ENCODE data around the gene TMUB2.
"Not testable (repeated sequence)": the region's sequence is repeated elsewhere in the genome, so short reads cannot be mapped to it uniquely, and the experiment has no call there.

Gene TMUB2

GRCh38 chr17:44219616-44220212 is 32.9 kb downstream of the TMUB2 start, which contains the start of gene UBTF:
Gene UBTF, minus strand, starts transcription at chr17:44219675. Its CDS starts 1,446 bp downstream, at chr17:44218229.
- peak; percentile 26 to 47 for DNase-seq

DNA sequence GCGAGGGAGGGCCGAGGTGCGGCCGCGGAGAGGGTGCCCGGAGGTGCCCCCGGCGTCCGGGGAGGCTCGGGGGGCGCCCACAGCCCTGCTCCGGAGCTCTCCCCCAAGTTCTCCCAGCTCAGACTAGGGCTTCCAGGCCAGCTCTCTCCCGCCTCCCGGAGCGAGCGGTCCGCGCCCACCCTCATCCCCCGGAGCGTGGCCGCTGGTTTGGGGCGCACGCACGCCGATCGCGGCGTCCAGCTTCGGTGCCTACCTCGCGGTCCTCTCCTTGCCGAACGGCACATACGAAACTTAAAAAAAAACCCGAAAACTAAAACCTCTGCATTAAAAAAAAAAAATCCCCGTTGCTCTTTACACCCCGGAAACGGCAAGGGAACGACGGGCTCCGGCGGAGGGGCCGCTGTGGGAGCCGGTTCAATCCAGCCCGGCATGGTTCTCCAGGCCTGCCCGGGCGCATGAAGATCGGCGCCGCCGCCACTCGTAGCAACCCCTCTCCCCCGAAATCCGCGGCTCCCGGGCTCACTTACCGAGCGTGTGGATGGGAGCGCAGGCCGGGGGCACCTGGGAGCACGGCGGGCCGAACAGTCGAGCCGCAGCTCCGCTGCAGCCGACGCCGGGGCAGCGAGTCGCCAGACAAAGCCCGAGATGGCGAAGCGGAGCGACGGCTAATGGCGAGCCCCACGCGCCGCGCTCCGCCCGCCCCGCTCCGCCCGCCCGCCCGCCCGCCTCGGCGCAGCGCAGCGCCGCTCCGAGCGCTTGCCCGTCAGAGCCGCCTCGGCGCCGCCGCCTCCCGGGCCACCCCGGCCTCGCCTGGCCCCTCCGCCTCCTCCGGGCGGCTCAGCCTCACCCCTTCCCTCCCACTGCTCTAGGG is 33.7 kb downstream of the TMUB2 start:
- DNase-seq: peak in 1 of 2 donors; percentile 24

DNA sequence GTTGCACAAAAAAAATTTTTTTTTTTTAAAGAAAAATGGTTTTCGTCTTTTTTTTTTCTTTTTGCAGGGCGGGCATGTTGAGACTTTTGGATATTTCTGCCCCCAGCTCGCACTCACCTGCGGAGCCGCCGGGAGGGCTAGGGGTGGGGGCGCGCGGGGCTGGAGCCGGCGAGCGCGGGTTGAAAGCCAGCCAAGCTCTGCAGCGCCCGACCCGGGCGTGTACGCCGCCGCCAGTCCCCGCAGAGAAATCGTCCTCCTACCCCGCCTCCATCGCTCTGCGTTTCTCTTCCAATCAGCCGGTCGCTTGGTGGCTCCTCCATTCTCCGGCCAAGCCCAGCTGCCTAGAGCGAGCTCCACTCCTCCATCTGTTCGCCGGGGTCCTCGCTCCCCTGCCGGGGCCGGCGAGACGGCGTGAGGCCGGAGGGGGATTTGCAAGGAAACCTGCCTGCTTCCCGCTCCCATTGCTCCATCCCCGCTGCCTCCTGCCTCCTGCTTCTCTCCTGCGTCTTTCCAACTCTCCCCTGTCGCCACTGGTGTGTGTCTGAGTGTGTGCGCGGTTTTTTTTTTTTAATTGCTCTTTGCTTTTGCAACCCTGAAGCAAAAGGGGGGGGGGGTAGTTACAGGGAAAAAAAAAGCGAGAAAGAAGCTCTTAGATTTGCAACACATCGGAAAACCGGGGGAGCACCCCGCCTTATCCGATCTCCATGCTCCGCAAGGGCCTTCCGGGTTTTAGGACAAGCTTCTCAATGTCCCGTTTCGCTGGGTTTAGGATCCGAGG is 34.5 kb downstream of the TMUB2 start:
- peak; percentile 17 to 40 for DNase-seq

- DNase-seq: no peak
Measured at GRCh38 chr17:44221862-44222111, 35.0 kb downstream of the TMUB2 start.

GRCh38 chr17:44222112-44222869 is 35.5 kb downstream of the TMUB2 start:
- DNase-seq: peak in 1 of 2 donors; percentile 40

DNA sequence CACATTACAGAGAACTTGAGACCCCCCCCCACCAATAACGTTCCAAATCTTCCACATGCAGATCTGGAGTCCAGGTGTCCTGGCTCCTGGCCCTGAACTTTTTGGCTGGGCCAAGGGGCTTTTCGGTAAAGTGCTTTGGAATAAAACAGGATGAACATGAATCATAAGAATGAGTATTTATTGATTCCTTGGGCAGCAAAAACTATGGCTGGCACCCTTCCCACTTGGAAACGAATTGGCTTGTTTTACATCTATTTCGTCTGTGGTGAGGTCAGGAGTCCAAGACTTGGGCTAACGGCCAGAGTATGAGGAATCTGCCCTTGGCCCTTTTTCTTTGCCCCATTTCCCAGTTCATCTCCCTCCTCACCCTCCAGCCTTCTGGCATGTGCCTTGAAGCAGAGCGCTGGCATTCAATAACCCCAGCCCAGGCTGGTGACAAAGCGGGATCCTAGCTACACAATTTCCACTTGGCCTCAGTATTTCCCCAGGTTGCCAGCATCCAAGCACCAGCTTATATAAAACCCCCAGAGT is 36.8 kb downstream of the TMUB2 start:
- no peak for DNase-seq

- DNase-seq: no peak
Measured at GRCh38 chr17:44229090-44229489, 42.3 kb downstream of the TMUB2 start.

DNA sequence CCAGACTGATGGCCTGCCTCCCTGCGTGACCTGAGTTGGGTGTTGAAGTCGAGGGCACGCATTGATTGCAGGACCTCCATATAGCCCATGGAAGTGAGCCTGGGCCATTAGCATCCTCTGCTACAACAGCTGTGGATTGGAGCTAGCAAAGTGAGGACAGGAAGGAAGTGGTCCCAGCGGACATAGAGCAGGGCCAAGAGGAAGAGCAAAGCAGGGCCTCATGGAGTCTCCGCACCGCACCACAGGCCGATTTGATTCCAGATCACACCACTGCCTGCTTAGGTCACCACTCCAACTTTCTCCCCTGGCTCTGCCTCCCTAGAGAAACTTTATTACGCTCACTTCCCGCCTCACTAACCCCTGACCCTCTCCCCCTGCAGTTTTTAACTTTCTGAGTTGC is 43.4 kb downstream of the TMUB2 start:
- no peak for DNase-seq

- DNase-seq: no peak
Measured at GRCh38 chr17:44232061-44232460, 45.3 kb downstream of the TMUB2 start.

GRCh38 chr17:44233582-44233981 is 46.8 kb downstream of the TMUB2 start:
- DNase-seq: no peak

DNA sequence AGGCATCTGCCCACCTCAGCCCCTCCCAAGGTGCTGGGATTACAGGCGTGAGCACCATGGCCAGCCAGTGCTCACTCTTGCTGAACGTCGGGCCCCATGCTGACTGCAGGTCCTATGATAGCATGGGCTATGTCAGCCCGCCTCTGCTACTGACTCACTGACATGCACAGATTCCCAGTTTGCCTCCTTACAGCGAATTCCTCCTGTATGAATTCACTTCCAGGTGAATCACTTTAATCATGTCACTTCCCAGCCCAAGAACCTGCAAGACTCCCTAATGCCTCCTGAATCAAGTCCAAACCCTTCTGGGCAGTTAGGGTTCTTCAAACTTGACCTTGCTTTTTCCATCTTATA is 48.8 kb downstream of the TMUB2 start:
- DNase-seq: no peak

DNA sequence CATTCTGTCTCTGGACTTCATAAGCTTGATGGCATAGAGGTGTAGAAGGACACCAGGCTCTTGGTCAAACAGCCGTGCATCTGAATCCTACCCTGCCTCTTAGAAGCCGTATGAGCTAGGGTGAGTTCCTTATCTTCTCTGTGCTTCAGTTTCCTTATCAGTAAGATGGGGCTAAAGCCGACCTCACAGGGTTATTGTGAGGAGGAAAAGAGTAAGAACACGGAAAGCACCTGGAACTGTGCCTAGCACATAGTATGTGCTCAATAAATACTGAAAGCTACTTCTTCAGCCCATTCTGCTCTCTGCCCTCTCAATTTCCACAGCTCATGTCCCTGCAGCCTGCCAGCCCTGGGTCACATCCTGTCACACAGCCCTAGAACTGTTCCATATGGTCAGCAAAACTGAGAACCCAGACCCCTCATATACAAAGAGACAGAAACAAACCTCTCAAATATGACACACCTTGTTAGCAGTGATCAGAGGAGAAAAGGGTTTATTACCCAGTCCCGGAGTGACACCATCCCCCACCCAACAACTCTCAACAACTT is 49.7 kb downstream of the TMUB2 start:
- no peak for DNase-seq

DNA sequence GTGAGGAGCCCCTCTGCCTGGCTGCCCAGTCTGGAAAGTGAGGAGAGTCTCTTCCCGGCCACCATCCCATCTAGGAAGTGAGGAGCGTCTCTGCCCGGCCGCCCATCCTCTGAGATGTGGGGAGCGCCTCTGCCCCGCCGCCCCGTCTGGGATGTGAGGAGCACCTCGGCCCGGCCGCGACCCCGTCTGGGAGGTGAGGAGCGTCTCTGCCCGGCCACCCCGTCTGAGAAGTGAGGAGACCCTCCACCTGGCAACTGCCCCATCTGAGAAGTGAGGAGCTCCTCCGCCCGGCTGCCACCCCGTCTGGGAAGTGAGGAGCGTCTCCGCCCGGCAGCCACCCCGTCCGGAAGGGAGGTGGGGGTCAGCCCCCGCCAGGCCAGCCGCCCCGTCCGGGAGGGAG is 51.1 kb downstream of the TMUB2 start:
- DNase-seq: not testable (repeated sequence)

DNA sequence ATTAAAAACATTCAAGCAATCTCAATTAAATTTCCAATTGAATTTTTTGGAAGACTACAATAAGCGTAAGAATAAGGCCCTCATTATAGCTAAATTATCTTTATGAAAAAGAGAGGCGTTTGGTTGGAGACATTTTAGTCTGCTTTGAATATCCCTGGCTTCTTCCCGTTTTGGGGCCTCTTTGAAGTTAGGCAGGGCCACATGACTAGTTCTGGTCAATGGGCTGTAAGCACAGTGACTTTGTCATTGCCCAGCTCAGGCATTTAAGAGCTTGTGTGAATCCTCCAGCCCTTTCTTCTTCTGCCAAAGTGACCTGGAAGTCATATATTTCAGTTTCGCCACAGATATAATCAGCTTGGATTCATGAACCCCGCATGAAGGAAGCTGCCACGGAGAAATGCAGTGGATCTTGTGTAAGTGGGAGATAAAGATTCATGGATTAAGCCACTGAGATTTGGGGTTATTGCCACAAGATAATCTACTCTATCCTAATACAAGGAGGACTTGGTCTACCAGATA is 54.4 kb downstream of the TMUB2 start:
- peak in 1 of 2 donors; percentile 2 for DNase-seq

All from bone marrow (tissue), 2 donors.